ENCODE data around the gene PCDH9.

The PCDH9 gene

DNA sequence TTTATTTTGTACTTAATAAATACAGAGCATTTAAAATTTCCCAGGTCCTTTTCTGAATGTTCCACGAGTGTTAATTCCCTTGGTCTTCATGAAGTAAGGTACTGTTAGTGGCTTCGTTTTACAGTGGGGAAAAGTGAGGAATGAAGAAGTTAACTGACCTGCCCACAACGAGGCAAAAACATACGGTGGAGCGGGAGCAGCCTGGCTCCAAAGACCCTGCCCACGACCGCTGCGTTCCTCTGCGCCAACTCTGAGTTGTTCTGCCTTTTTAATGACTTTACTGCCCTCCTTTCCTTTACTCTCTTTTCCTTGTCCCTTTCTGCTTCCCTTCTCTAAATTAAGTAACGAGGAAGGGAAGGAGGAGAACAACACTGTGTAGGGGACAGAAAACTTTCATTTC is 392.9 kb downstream of the PCDH9 start:
- Histone ChIP-seq H3K4me2 (ENCODE audit: low read length) (no peak overlapping the region), H3K27ac (ENCODE audit: low read length) (no peak overlapping the region), H3K36me3 (replicated peaks; ENCODE audit: low read depth, low read length) (no peaks in the 10 kb centered on the region), H4K20me1 (ENCODE audit: insufficient read depth, low read length) (no peaks in the 10 kb centered on the region), H2AFZ (ENCODE audit: low read depth, low read length) (no peak overlapping the region), H3K4me1 (ENCODE audit: low read length) (no peaks in the 10 kb centered on the region), H3K9ac (ENCODE audit: low read length) (no peak overlapping the region), H3K27me3 (ENCODE audit: low read depth, low read length) (no peaks in the 10 kb centered on the region), H3K4me3 (ENCODE audit: low read length) (no peak overlapping the region), H3K79me2 (ENCODE audit: low read length) (no peaks in the 10 kb centered on the region), H3K9me3 (ENCODE audit: insufficient read depth, low read length) (no peaks in the 10 kb centered on the region)
- TF ChIP-seq, protein P1, sequence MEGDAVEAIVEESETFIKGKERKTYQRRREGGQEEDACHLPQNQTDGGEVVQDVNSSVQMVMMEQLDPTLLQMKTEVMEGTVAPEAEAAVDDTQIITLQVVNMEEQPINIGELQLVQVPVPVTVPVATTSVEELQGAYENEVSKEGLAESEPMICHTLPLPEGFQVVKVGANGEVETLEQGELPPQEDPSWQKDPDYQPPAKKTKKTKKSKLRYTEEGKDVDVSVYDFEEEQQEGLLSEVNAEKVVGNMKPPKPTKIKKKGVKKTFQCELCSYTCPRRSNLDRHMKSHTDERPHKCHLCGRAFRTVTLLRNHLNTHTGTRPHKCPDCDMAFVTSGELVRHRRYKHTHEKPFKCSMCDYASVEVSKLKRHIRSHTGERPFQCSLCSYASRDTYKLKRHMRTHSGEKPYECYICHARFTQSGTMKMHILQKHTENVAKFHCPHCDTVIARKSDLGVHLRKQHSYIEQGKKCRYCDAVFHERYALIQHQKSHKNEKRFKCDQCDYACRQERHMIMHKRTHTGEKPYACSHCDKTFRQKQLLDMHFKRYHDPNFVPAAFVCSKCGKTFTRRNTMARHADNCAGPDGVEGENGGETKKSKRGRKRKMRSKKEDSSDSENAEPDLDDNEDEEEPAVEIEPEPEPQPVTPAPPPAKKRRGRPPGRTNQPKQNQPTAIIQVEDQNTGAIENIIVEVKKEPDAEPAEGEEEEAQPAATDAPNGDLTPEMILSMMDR (IDR thresholded peaks at IDR 0.05; ENCODE audit: low read depth, low read length), result no peak
- no peak for TF ChIP-seq EZH2phosphoT487 (IDR thresholded peaks at IDR 0.05; ENCODE audit: low read depth)

DNA sequence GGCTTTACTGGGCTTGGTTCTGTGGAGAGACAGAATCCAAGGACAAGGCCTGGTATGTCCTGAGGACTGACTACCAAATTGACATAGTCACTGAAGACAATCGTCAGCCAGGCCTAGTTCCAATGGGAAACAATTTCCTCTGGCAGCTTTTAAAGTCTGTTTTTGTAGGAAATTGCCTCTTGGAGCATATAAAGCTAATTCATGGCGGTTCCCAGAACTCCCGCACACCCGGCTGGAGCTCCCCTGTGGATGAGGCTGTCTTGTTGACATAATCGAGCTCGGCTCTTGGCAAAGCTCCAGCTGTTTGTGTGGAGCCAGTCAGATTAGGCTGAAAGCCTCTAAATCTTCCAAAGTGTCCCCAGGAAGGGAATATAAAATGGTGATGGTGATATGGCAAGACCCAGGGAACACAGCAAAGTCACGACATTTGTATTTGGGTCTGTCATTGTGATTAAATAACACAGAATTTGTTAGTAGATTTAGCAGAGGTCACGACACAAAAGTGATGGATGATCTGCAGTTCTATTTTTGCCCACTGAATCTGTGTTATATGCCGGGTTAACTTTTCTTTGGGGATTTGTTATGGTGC is 395.0 kb downstream of the PCDH9 start:
- Histone ChIP-seq H3K4me3 (ENCODE audit: low read length) (no peak overlapping the region), H3K79me2 (ENCODE audit: low read length) (no peaks in the 10 kb centered on the region), H3K9me3 (ENCODE audit: insufficient read depth, low read length) (no peaks in the 10 kb centered on the region), H2AFZ (ENCODE audit: low read depth, low read length) (no peak overlapping the region), H3K4me2 (ENCODE audit: low read length) (no peak overlapping the region), H3K36me3 (replicated peaks; ENCODE audit: low read depth, low read length) (no peaks in the 10 kb centered on the region), H4K20me1 (ENCODE audit: insufficient read depth, low read length) (no peaks in the 10 kb centered on the region), H3K27ac (ENCODE audit: low read length) (no peak overlapping the region), H3K9ac (ENCODE audit: low read length) (no peak overlapping the region), H3K4me1 (ENCODE audit: low read length) (peaks cover 12% of the 10 kb centered on the region), H3K27me3 (ENCODE audit: low read depth, low read length) (no peaks in the 10 kb centered on the region)
- no peak for TF ChIP-seq EZH2phosphoT487 (IDR thresholded peaks at IDR 0.05; ENCODE audit: low read depth)
- TF ChIP-seq, protein P1 (IDR thresholded peaks at IDR 0.05; ENCODE audit: low read depth, low read length), result no peak

DNA sequence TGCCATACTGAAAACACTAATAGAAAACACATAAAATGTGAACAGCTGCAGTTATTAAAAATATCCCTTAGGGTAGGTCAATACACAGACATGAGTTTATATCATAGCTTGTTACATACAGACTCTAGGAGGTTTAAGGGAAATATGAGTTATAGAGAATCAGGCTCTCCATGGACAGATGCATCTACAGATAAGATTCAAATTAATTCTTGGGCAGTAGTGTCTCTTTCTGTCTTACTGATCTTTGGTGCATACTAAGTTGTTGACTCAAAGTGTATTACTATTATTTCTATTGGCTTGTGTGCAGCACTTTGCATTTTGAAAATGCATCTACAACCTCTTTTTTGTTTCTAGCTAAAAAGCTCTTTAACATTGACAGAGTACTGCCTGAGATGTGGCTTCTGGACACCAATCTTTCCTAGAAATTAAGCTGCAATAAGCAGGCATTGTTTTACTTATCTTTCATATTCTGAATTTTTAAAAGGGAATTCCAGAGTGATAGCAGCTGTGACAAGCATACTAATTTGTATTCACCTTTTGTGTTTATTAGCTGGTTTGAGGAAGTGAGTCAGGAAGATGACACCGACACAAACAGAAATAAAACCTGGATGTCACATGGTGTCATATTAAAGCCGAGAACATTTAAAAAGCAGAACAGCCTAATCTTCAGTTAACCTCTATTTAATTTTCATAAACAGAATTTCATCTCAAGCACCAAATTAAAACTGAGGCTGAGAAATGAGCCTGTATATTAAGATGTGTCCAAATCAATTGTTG is 399.0 kb downstream of the PCDH9 start:
- Histone ChIP-seq H3K4me3 (ENCODE audit: low read length) (peak overlapping the region; percentile 16), H4K20me1 (ENCODE audit: insufficient read depth, low read length) (no peaks in the 10 kb centered on the region), H3K36me3 (replicated peaks; ENCODE audit: low read depth, low read length) (no peaks in the 10 kb centered on the region), H3K9ac (ENCODE audit: low read length) (no peak overlapping the region), H2AFZ (ENCODE audit: low read depth, low read length) (peak overlapping the region; percentile 50), H3K79me2 (ENCODE audit: low read length) (no peaks in the 10 kb centered on the region), H3K4me1 (ENCODE audit: low read length) (peaks cover 12% of the 10 kb centered on the region), H3K27ac (ENCODE audit: low read length) (no peak overlapping the region; the same call in 1 of the 2 replicates), H3K4me2 (ENCODE audit: low read length) (peak overlapping the region; percentile 54), H3K9me3 (ENCODE audit: insufficient read depth, low read length) (no peaks in the 10 kb centered on the region), H3K27me3 (ENCODE audit: low read depth, low read length) (no peaks in the 10 kb centered on the region)
- TF ChIP-seq, protein P1 (IDR thresholded peaks at IDR 0.05; ENCODE audit: low read depth, low read length), result no peak
- TF ChIP-seq EZH2phosphoT487 (IDR thresholded peaks at IDR 0.05; ENCODE audit: low read depth), result no peak

DNA sequence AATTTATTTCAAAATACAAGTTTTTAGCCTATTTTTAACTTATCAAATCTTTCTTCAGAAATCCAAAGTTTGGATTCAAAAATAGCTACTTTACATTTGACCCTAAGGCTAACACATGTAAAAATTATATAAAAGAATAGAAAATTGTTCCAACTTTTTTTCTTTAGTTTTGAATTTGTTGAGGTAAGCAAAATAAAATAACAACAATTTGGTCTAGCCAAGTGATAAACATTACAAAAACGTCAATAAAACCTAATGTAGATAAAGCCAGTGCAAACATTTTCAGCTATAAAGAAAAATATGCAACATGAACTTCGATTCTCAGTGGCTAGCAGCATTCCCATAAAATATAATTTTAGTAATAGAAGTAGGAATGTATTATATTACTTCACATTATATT is 400.3 kb downstream of the PCDH9 start:
- Histone ChIP-seq H3K36me3 (replicated peaks; ENCODE audit: low read depth, low read length) (no peaks in the 10 kb centered on the region), H2AFZ (ENCODE audit: low read depth, low read length) (no peak overlapping the region), H3K27ac (ENCODE audit: low read length) (no peak overlapping the region), H3K4me3 (ENCODE audit: low read length) (no peak overlapping the region), H3K27me3 (ENCODE audit: low read depth, low read length) (no peaks in the 10 kb centered on the region), H3K79me2 (ENCODE audit: low read length) (no peaks in the 10 kb centered on the region), H3K4me2 (ENCODE audit: low read length) (no peak overlapping the region), H3K9me3 (ENCODE audit: insufficient read depth, low read length) (no peaks in the 10 kb centered on the region), H3K4me1 (ENCODE audit: low read length) (peaks cover 12% of the 10 kb centered on the region), H3K9ac (ENCODE audit: low read length) (no peak overlapping the region), H4K20me1 (ENCODE audit: insufficient read depth, low read length) (no peaks in the 10 kb centered on the region)
- TF ChIP-seq, protein P1 (IDR thresholded peaks at IDR 0.05; ENCODE audit: low read depth, low read length), result no peak
- TF ChIP-seq EZH2phosphoT487 (IDR thresholded peaks at IDR 0.05; ENCODE audit: low read depth), result no peak

All from OCI-LY3 (cell line).